Sciatic nerve (tissue), 2 donors: ENCODE results near the gene FTH1. TPM values are rescaled to one million over a fixed set of nuclear protein-coding genes. Genes with fewer than 3 reads are reported as not detected.
"Not testable (repeated sequence)": the region's sequence is repeated elsewhere in the genome, so short reads cannot be mapped to it uniquely, and the experiment has no call there.

Experiments
- ATAC-seq: fragments of 200-7000 bp; cut with Tn5 transposase; one replicate; pipeline ENCODE4 v1.9.1; 2020; ENCODE audit warnings: mild to moderate bottlenecking, moderate library complexity
- DNase-seq: peaks from one replicate; pipeline ENCODE4 v3.0.0-alpha.2; 2020; ENCODE audit warnings: low spot score
- intact Hi-C: fragments of 100-400 bp; cut with DNase I; formaldehyde crosslinking; loops from one replicate; pipeline ENCODE4 v1.14.2; 2022
- total RNA-seq: library from RNA; stranded (reverse); fragmentation: NEBNext Ultra II Directional; extraction: Animal tissue kit (Norgen Biotek cat#: 25700); gene quantifications from one replicate; pipeline ENCODE4 v1.2.1, GENCODE V29; 2021
- donor health status: DM: no; HTN: no; CAD: no.
- donor health status: DM: no; HTN: no; CAD: no.

The FTH1 gene
- total RNA-seq, 1 donor from 2014 or later, result 4,297 TPM

GRCh38 chr11:61954851-61955421 is 12.5 kb downstream of the FTH1 start:
- ATAC-seq (peak; percentile 90), DNase-seq (peak; percentile 84)
- intact Hi-C loops, result loop anchor here (10.0 kb wide), 1 partner anchor 110 kb away; no protein-coding TSS in a partner anchor

GRCh38 chr11:61954106-61954850 is 13.2 kb downstream of the FTH1 start:
- intact Hi-C loops, result loop anchor here (10.0 kb wide), 1 partner anchor 111 kb away; no protein-coding TSS in a partner anchor
- ATAC-seq (no peak), DNase-seq (no peak)

- ATAC-seq, DNase-seq: not testable (repeated sequence)
- intact Hi-C loops, result loop anchor here (10.0 kb wide), 1 partner anchor 111 kb away; no protein-coding TSS in a partner anchor
These were observed 13.8 kb downstream of the FTH1 start for GRCh38 chr11:61953632-61954031.

GRCh38 chr11:61952882-61953281 is 14.6 kb downstream of the FTH1 start:
- DNase-seq (no peak), ATAC-seq (no peak)
- intact Hi-C loops, result loop anchor here (10.0 kb wide), 1 partner anchor 112 kb away; no protein-coding TSS in a partner anchor

GRCh38 chr11:61951484-61952135 is 15.8 kb downstream of the FTH1 start:
- DNase-seq, result no peak
- intact Hi-C loops, result loop anchor here (10.0 kb wide), 1 partner anchor 113 kb away; no protein-coding TSS in a partner anchor

GRCh38 chr11:61950035-61950547 is 17.3 kb downstream of the FTH1 start, which contains the start of gene BEST1:
Gene BEST1 (plus strand): TSS chr11:61950351. CDS start chr11:61951807, 1,456 bp downstream.
- no peak for DNase-seq
- intact Hi-C loops, result loop anchor here (10.0 kb wide), 1 partner anchor 115 kb away; no protein-coding TSS in a partner anchor
- ATAC-seq, result peak; percentile 33

More at GRCh38 chr11:61951484-61952135, 15.8 kb downstream of the FTH1 start:
- ATAC-seq, result no peak

GRCh38 chr11:61949169-61950034 is 18.0 kb downstream of the FTH1 start:
- DNase-seq (peak; percentile 89), ATAC-seq (peak; percentile 89)
- intact Hi-C loops, result loop anchor here (5.0 to 10.0 kb wide), 2 partner anchors 52 to 115 kb away; no protein-coding TSS in a partner anchor

- intact Hi-C loops, result loop anchor here (5.0 kb wide), 1 partner anchor 51 kb away; no protein-coding TSS in a partner anchor
- ATAC-seq (no peak), DNase-seq (no peak)
These were observed 18.9 kb downstream of the FTH1 start for GRCh38 chr11:61948505-61948904.

- ATAC-seq (peak; percentile 81), DNase-seq (peak; percentile 95)
- intact Hi-C loops, result loop anchor here (5.0 kb wide), 1 partner anchor 50 kb away; no protein-coding TSS in a partner anchor
These were observed 19.8 kb downstream of the FTH1 start for GRCh38 chr11:61947486-61948210.

GRCh38 chr11:61946894-61947293 is 20.5 kb downstream of the FTH1 start:
- DNase-seq (no peak), ATAC-seq (no peak)
- intact Hi-C loops, result loop anchor here (5.0 kb wide), 1 partner anchor 50 kb away; no protein-coding TSS in a partner anchor

- intact Hi-C loops, result loop anchor here (5.0 kb wide), 1 partner anchor 48 kb away; no protein-coding TSS in a partner anchor
- no peak for DNase-seq
These were observed 22.2 kb downstream of the FTH1 start for GRCh38 chr11:61945191-61945590.

GRCh38 chr11:61940466-61940865 is 27.0 kb downstream of the FTH1 start:
- intact Hi-C loops, result no loop called here
- DNase-seq (no peak), ATAC-seq (no peak)

More at GRCh38 chr11:61945191-61945590, 22.2 kb downstream of the FTH1 start:
- no peak for ATAC-seq

GRCh38 chr11:61935861-61936260 is 31.6 kb downstream of the FTH1 start:
- no peak for DNase-seq
- intact Hi-C loops, result no loop called here
- ATAC-seq, result no peak

- intact Hi-C loops, result no loop called here
- ATAC-seq (no peak), DNase-seq (no peak)
These were observed 36.5 kb downstream of the FTH1 start for GRCh38 chr11:61930933-61931332.

GRCh38 chr11:61928606-61929005 is 38.8 kb downstream of the FTH1 start:
- no peak for ATAC-seq
- no peak for DNase-seq
- intact Hi-C loops, result no loop called here

- ATAC-seq, result no peak
- intact Hi-C loops, result no loop called here
- no peak for DNase-seq
These were observed 39.9 kb downstream of the FTH1 start for GRCh38 chr11:61927501-61927900.

- ATAC-seq, result no peak
- intact Hi-C loops, result no loop called here
- DNase-seq, result no peak
These were observed 41.2 kb downstream of the FTH1 start for GRCh38 chr11:61926235-61926634.
